Naive thymus-derived CD4-positive, alpha-beta T cell (primary cell): ENCODE measurements around the gene ANKRD42. TPM values are rescaled to one million over a fixed set of nuclear protein-coding genes. Genes with fewer than 3 reads are reported as not detected.

Experiments
- ATAC-seq: fragments of 150-1000 bp; cut with Tn5 transposase; 2 replicates; pipeline ENCODE4 v1.10.0; 2021; ENCODE audit warnings: mild to moderate bottlenecking, moderate library complexity
- CTCF ChIA-PET: fragments of 350-600 bp; sonication (Branson Sonifier 250); formaldehyde crosslinking; loops from one replicate; lab custom pipeline; 2021; ENCODE audit warnings: antibody characterized with exemption; lab: Charles Lee
- POLR2A ChIA-PET: fragments of 350-600 bp; sonication (Branson Sonifier 250); formaldehyde crosslinking; loops from one replicate; lab custom pipeline; 2021; ENCODE audit warnings: antibody characterized with exemption, inconsistent platforms; lab: Charles Lee
- DNase-seq, 9 donors: peaks; one replicate each; pipeline versions ENCODE4 v3.0.0 to v3.0.0-alpha.2; 2020 to 2022; ENCODE audit warnings: mixed read lengths in 1 of 9
- H3K27ac ChIP-seq: one replicate; pipeline ENCODE4 v1.7.0; 2013; ENCODE audit warnings: mild to moderate bottlenecking, low read depth, low read length, moderate library complexity
- H3K27me3 ChIP-seq, 2 donors: one replicate each; pipeline ENCODE4 v1.7.0; 2013; ENCODE audit warnings: low read length in 2 of 2, mild to moderate bottlenecking in 2 of 2, moderate library complexity in 2 of 2; ENCODE audit not compliant: control insufficient read depth in 2 of 2, insufficient read depth in 2 of 2
- H3K36me3 ChIP-seq, 3 experiments: 1 replicate in 2 of 3; 2 replicates in 1 of 3; pipeline ENCODE4 v1.7.0; 2013; ENCODE audit warnings: low read length in 3 of 3, mild to moderate bottlenecking in 3 of 3, moderate library complexity in 1 of 3; ENCODE audit not compliant: insufficient read depth in 3 of 3, control insufficient read depth in 2 of 3
- H3K4me1 ChIP-seq, 2 donors: one replicate each; pipeline ENCODE4 v1.7.0; 2013; ENCODE audit warnings: low read length in 2 of 2, mild to moderate bottlenecking in 2 of 2, moderate library complexity in 1 of 2; ENCODE audit not compliant: control insufficient read depth in 2 of 2, insufficient read depth in 2 of 2
- H3K4me3 ChIP-seq: 2 replicates; pipeline ENCODE4 v1.7.0; 2013; ENCODE audit warnings: mild to moderate bottlenecking, low read length
- H3K9me3 ChIP-seq, 3 experiments: 1 replicate in 2 of 3; 2 replicates in 1 of 3; pipeline ENCODE4 v1.7.0; 2013; ENCODE audit warnings: low read length in 3 of 3; ENCODE audit not compliant: control insufficient read depth in 2 of 3
- H3K27ac Mint-ChIP-seq, 9 donors: one replicate each; pipeline ENCODE4 v1.8.0; 2020 to 2022; ENCODE audit warnings: mixed read lengths in 9 of 9, mild to moderate bottlenecking in 8 of 9, moderate library complexity in 5 of 9, inconsistent platforms in 2 of 9
- H3K27me3 Mint-ChIP-seq, 5 donors: one replicate each; pipeline ENCODE4 v1.8.0; 2021 to 2022; ENCODE audit warnings: mixed read lengths in 5 of 5, mild to moderate bottlenecking in 1 of 5
- H3K36me3 Mint-ChIP-seq, 5 donors: one replicate each; pipeline ENCODE4 v1.8.0; 2020 to 2022; ENCODE audit warnings: mixed read lengths in 5 of 5, mild to moderate bottlenecking in 3 of 5, inconsistent platforms in 1 of 5
- H3K4me1 Mint-ChIP-seq, 7 donors: one replicate each; pipeline ENCODE4 v1.8.0; 2020 to 2022; ENCODE audit warnings: mixed read lengths in 7 of 7, mild to moderate bottlenecking in 3 of 7, inconsistent platforms in 1 of 7
- H3K4me3 Mint-ChIP-seq, 10 donors: one replicate each; pipeline ENCODE4 v1.8.0; 2020 to 2022; ENCODE audit warnings: mild to moderate bottlenecking in 10 of 10, mixed read lengths in 10 of 10, moderate library complexity in 6 of 10, inconsistent platforms in 2 of 10
- H3K9me3 Mint-ChIP-seq, 11 donors: one replicate each; pipeline ENCODE4 v1.8.0; 2020 to 2022; ENCODE audit warnings: mixed read lengths in 11 of 11, mild to moderate bottlenecking in 4 of 11, inconsistent platforms in 1 of 11, moderate library complexity in 1 of 11
- intact Hi-C, 2 donors: fragments of 100-400 bp; cut with micrococcal nuclease; formaldehyde crosslinking; loops; one replicate each; pipeline ENCODE4 v1.15.1; 2023
- polyA plus RNA-seq, 2 donors: library from polyadenylated mRNA; unstranded; fragments of 300-500 nt; fragmentation: Illumina TruSeq; gene quantifications; one replicate each; pipeline ENCODE4 v1.2.3, GENCODE V29; 2021
- total RNA-seq, 6 experiments: library from RNA in 5 of 6; stranded (reverse) in 5 of 6; gene quantifications; 1 replicate in 5 of 6; 2 replicates in 1 of 6; pipeline ENCODE4 v1.2.3 and lab custom pipeline; 2021 to 2026

The ANKRD42 gene
- total and polyA plus RNA-seq, 7 experiments from 2014 or later, result 3.1 to 10.9 (median 6.6) TPM

- POLR2A ChIA-PET, result interaction anchor here (1.0 to 3.6 kb wide), 4 partner anchors 28 to 292 kb away, joined by 5 to 50 read pairs (median 13); partner anchors contain the start of genes DDIAS, PCF11 and PRCP
- ATAC-seq, result no peak
- DNase-seq, result peak in 1 of 9 donors; percentile 19
- intact Hi-C loops, result loop anchor here (1.0 to 2.0 kb wide), 7 partner anchors 14 to 291 kb away; partner anchors contain the start of genes CCDC90B (in 2 of the 2), DDIAS (in 2 of the 2), PCF11 (in 2 of the 2) and RAB30 (in 1 of the 2)
- H3K36me3 ChIP-seq, result peaks cover 0 to 15% (median 4%) of the 10 kb centered on the region in 3 experiments
- H3K27me3 ChIP-seq, result no peaks in the 10 kb centered on the region
- no peaks in the 10 kb centered on the region for H3K27me3 Mint-ChIP-seq
- no peaks in the 10 kb centered on the region for H3K9me3 ChIP-seq
- peaks cover 0 to 3% (median 0%) of the 10 kb centered on the region in 11 donors for H3K9me3 Mint-ChIP-seq
- peak overlapping the region; percentile 96 to 100 (median 99) for H3K27ac Mint-ChIP-seq
- peaks cover 22 to 29% of the 10 kb centered on the region in 2 donors for H3K4me1 ChIP-seq
- H3K4me3 ChIP-seq, result peak overlapping the region; percentile 89
- H3K4me1 Mint-ChIP-seq, result peaks cover 33 to 56% (median 47%) of the 10 kb centered on the region in 7 donors
- CTCF ChIA-PET, result interaction anchor here (1.3 kb wide), 1 partner anchor 118 kb away, joined by 4 read pairs; no protein-coding TSS in a partner anchor
- peak overlapping the region; percentile 92 to 100 (median 98) for H3K4me3 Mint-ChIP-seq
- H3K36me3 Mint-ChIP-seq, result peaks cover 4 to 19% (median 11%) of the 10 kb centered on the region in 5 donors
- peak overlapping the region; percentile 99 for H3K27ac ChIP-seq
Measured at GRCh38 chr11:83192606-83193245, 786 bp upstream of the ANKRD42 start.

GRCh38 chr11:83194281-83195142 is 1.0 kb downstream of the ANKRD42 start:
- peaks cover 33 to 61% (median 50%) of the 10 kb centered on the region in 7 donors for H3K4me1 Mint-ChIP-seq
- intact Hi-C loops, result loop anchor here in 1 of 2 donors (1.0 kb wide), 2 partner anchors 56 to 234 kb away; no protein-coding TSS in a partner anchor

GRCh38 chr11:83195143-83195466 is 1.6 kb downstream of the ANKRD42 start:
- ATAC-seq (no peak), DNase-seq (peak in 2 of 9 donors; percentile 14 to 30)
- ChIA-PET CTCF (interaction anchor here (1.0 kb wide), 1 partner anchor 55 kb away, joined by 3 read pairs; no protein-coding TSS in a partner anchor), POLR2A (interaction anchor here (0.9 to 3.6 kb wide), 5 partner anchors 37 to 294 kb away, joined by 4 to 50 read pairs (median 5); partner anchors contain the start of genes DDIAS, PCF11, PRCP and RAB30)
- H3K27me3 ChIP-seq, result no peaks in the 10 kb centered on the region
- Mint-ChIP-seq H3K4me1 (peaks cover 33 to 64% (median 50%) of the 10 kb centered on the region in 7 donors), H3K9me3 (peaks cover 0 to 3% (median 0%) of the 10 kb centered on the region in 11 donors), H3K27ac (peak overlapping the region; percentile 96 to 100 (median 99)), H3K4me3 (peak overlapping the region; percentile 92 to 100 (median 98)), H3K36me3 (peaks cover 4 to 22% (median 16%) of the 10 kb centered on the region in 5 donors), H3K27me3 (no peaks in the 10 kb centered on the region)
- intact Hi-C loops, result no loop called here
- H3K9me3 ChIP-seq, result no peaks in the 10 kb centered on the region
- peak overlapping the region; percentile 99 for H3K27ac ChIP-seq
- H3K4me1 ChIP-seq, result peaks cover 22 to 29% of the 10 kb centered on the region in 2 donors
- H3K36me3 ChIP-seq, result peaks cover 0 to 15% (median 4%) of the 10 kb centered on the region in 3 experiments
- peak overlapping the region; percentile 89 for H3K4me3 ChIP-seq

More at GRCh38 chr11:83194281-83195142, 1.0 kb downstream of the ANKRD42 start:
- DNase-seq (peak; percentile 47 to 66 (median 61)), ATAC-seq (peak; percentile 75)
- H3K4me1 ChIP-seq, result peaks cover 22 to 29% of the 10 kb centered on the region in 2 donors
- Mint-ChIP-seq H3K9me3 (peaks cover 0 to 3% (median 0%) of the 10 kb centered on the region in 11 donors), H3K4me3 (peak overlapping the region; percentile 92 to 100 (median 98)), H3K27ac (peak overlapping the region; percentile 96 to 100 (median 99)), H3K36me3 (peaks cover 4 to 19% (median 11%) of the 10 kb centered on the region in 5 donors), H3K27me3 (no peaks in the 10 kb centered on the region)
- no peaks in the 10 kb centered on the region for H3K27me3 ChIP-seq
- H3K4me3 ChIP-seq, result peak overlapping the region; percentile 89
- ChIA-PET POLR2A (interaction anchor here (0.9 to 3.6 kb wide), 8 partner anchors 13 to 293 kb away, joined by 4 to 50 read pairs (median 5); partner anchors contain the start of genes CCDC90B, DDIAS, PCF11 and PRCP), CTCF (interaction anchor here (1.0 to 1.1 kb wide), 2 partner anchors 56 to 286 kb away, joined by 3 read pairs; no protein-coding TSS in a partner anchor)
- H3K9me3 ChIP-seq, result no peaks in the 10 kb centered on the region
- H3K27ac ChIP-seq, result peak overlapping the region; percentile 99
- peaks cover 0 to 15% (median 4%) of the 10 kb centered on the region in 3 experiments for H3K36me3 ChIP-seq

GRCh38 chr11:83195649-83196048 is 2.1 kb downstream of the ANKRD42 start:
- ChIA-PET CTCF (interaction anchor here (0.8 kb wide), 1 partner anchor 55 kb away, joined by 3 read pairs; no protein-coding TSS in a partner anchor), POLR2A (interaction anchor here (0.6 to 3.6 kb wide), 3 partner anchors 37 to 224 kb away, joined by 3 to 50 read pairs (median 4); partner anchors contain the start of gene PCF11)
- Histone ChIP-seq H3K4me3 (no peak overlapping the region), H3K4me1 (peaks cover 22 to 29% of the 10 kb centered on the region in 2 donors), H3K27ac (no peak overlapping the region), H3K36me3 (peaks cover 0 to 10% (median 4%) of the 10 kb centered on the region in 3 experiments), H3K27me3 (no peaks in the 10 kb centered on the region), H3K9me3 (no peaks in the 10 kb centered on the region)
- Mint-ChIP-seq H3K27ac (peak overlapping the region in 6 of 9 donors; percentile 9 to 99 (median 61)), H3K36me3 (peaks cover 6 to 23% (median 18%) of the 10 kb centered on the region in 5 donors), H3K4me1 (peaks cover 33 to 64% (median 50%) of the 10 kb centered on the region in 7 donors), H3K9me3 (peaks cover 0 to 3% (median 0%) of the 10 kb centered on the region in 11 donors), H3K27me3 (no peaks in the 10 kb centered on the region), H3K4me3 (peak overlapping the region in 9 of 10 donors; percentile 39 to 99 (median 96))
- DNase-seq (no peak), ATAC-seq (no peak)
- intact Hi-C loops, result no loop called here

GRCh38 chr11:83200035-83200434 is 6.5 kb downstream of the ANKRD42 start:
- no peaks in the 10 kb centered on the region for H3K27me3 Mint-ChIP-seq
- H3K4me3 Mint-ChIP-seq, result peak overlapping the region in 1 of 10 donors; percentile 20
- peaks cover 7 to 17% of the 10 kb centered on the region in 2 donors for H3K4me1 ChIP-seq
- H3K27me3 ChIP-seq, result no peaks in the 10 kb centered on the region
- intact Hi-C loops, result no loop called here
- POLR2A ChIA-PET, result interaction anchor here (0.6 to 1.2 kb wide), 3 partner anchors 10 to 42 kb away, joined by 3 to 4 read pairs (median 3); no protein-coding TSS in a partner anchor
- peaks cover 0 to 2% (median 0%) of the 10 kb centered on the region in 11 donors for H3K9me3 Mint-ChIP-seq
- no peak overlapping the region for H3K27ac ChIP-seq
- no peaks in the 10 kb centered on the region for H3K36me3 ChIP-seq
- H3K27ac Mint-ChIP-seq, result no peak overlapping the region
- H3K9me3 ChIP-seq, result no peaks in the 10 kb centered on the region
- peaks cover 0 to 41% (median 25%) of the 10 kb centered on the region in 5 donors for H3K36me3 Mint-ChIP-seq
- ATAC-seq (no peak), DNase-seq (no peak)
- CTCF ChIA-PET, result no interaction called here
- no peak overlapping the region for H3K4me3 ChIP-seq
- peaks cover 10 to 33% (median 22%) of the 10 kb centered on the region in 7 donors for H3K4me1 Mint-ChIP-seq
